Ovary (tissue), 3 donors: ENCODE measurements around the gene SEC23IP.

Source experiments
- POLR2A ChIP-seq: fragments of 450-650 bp; IDR thresholded peaks from one replicate; pipeline ENCODE4 v1.6.1; 2017; ENCODE audit warnings: antibody characterized with exemption, mild to moderate bottlenecking, moderate library complexity
- TF ChIP-seq, protein P1 (sequence below), 3 donors: fragments of 450-650 bp in 2 of 3; fragments of 200-600 bp in 1 of 3; IDR thresholded peaks; one replicate each; pipeline versions ENCODE4 v1.5.1 to v1.8.0; 2016 to 2022; ENCODE audit warnings: antibody characterized with exemption in 3 of 3, mild to moderate bottlenecking in 1 of 3
- donor health status: DM: no; HTN: no; CAD: no.

DNA sequence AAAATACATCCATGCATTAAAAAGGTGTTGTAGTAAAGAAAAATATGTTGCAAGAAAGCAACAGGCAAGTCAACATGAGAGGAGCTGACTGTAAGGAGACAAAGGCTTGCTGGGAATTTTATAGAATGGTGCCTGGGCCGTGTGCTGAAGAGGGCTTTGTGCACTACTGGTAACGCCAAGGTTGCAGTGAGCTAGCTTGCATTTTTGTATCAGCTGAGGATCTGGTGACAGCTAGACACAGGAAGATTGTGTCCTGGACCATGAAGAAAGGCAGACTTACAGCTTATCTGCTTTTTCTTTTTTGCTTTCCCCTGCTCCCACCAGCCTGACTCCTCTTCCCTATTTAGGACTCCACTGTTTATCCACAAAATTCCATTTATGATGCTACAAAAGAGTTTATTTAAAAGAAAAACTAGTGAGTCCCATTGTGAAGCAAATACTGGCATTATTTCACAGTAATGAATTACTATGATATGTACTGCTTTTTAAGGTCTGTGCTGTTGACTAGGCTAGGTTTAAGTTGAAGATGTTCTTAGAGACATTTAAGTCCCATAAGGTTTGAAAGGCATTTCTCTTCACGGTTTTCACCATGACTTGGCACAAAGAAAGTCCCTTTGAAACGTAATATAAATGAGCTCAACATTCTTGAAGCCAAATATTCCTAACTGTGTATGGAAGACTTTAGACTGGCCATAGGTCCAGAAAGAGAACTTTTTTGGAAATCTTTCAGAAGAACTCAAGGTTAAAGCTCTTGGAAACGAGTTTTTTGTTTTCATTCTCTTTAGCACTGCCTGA lies 88.6 kb downstream of the SEC23IP start:
- no peak for TF ChIP-seq POLR2A
- TF ChIP-seq, protein P1, sequence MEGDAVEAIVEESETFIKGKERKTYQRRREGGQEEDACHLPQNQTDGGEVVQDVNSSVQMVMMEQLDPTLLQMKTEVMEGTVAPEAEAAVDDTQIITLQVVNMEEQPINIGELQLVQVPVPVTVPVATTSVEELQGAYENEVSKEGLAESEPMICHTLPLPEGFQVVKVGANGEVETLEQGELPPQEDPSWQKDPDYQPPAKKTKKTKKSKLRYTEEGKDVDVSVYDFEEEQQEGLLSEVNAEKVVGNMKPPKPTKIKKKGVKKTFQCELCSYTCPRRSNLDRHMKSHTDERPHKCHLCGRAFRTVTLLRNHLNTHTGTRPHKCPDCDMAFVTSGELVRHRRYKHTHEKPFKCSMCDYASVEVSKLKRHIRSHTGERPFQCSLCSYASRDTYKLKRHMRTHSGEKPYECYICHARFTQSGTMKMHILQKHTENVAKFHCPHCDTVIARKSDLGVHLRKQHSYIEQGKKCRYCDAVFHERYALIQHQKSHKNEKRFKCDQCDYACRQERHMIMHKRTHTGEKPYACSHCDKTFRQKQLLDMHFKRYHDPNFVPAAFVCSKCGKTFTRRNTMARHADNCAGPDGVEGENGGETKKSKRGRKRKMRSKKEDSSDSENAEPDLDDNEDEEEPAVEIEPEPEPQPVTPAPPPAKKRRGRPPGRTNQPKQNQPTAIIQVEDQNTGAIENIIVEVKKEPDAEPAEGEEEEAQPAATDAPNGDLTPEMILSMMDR (IDR thresholded peaks at IDR 0.05): no peak
